HG03460 (cell line): ENCODE data around the gene OR5A1.

Experiments
- ATAC-seq: cut with Tn5 transposase; IDR thresholded peaks from one replicate; pipeline ENCODE4 v1.9.1; 2021; ENCODE audit not compliant: unreplicated experiment

OR5A1 gene

DNA sequence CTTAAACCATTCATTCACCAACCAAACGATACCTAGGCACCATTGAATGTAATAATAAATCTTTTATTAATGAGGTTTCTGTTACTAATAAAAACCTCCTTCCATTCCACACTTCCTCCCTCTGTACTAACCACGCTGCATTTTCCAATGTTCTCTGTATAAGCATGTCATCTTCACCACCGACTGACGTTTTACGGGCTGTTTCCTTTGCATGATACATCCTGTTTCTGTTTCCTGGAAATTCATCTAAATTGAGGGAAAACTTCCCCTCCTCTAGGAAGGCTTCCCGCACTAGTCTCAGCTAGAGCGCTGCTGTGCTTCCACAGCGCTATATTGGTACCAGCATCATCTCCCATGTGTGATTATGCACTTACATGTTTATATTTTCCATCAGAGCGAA is 38.9 kb downstream of the OR5A1 start:
- no peak for ATAC-seq

GRCh38 chr11:59479906-59480305 is 43.6 kb downstream of the OR5A1 start:
- no peak for ATAC-seq

DNA sequence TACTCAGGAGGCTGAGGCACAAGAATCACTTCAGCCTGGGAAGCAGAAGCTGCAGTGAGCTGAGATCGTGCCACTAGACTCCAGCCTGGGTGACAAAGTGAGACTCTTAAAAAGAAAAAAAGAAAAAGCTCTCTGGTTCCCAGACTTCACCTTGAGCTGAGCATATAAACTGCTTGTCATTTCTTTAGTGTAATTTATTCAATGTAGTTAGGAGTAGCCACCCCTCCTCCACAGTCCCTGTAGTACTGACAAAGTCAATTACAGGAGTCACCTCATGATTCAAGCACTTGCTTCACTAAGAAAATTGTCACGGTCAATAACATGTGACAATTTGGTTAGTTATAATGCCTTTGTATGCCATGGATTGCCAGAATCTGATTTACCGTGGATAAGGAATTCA is 44.1 kb downstream of the OR5A1 start:
- ATAC-seq: no peak
